PC-3 (cell line): Measurements from ENCODE around the gene AFDN.

Experiments
- EZH2 ChIP-seq: fragments of 300-600 bp; sonication (generic); IDR thresholded peaks from one replicate; pipeline ENCODE4 v1.6.1; 2017; ENCODE audit warnings: antibody characterized with exemption, mild to moderate bottlenecking, low read length; ENCODE audit not compliant: unreplicated experiment
- EZH2phosphoT487 ChIP-seq: fragments of 300-600 bp; sonication (generic); IDR thresholded peaks from 2 replicates; pipeline ENCODE4 v1.6.1; 2018; ENCODE audit warnings: mild to moderate bottlenecking, antibody characterized with exemption, low read length, borderline replicate concordance
- TF ChIP-seq, protein P1 (sequence below): fragments of 300-600 bp; sonication (generic); conservative IDR thresholded peaks from 2 replicates; pipeline ENCODE4 v1.5.1; 2017; ENCODE audit warnings: antibody characterized with exemption, low read depth, mild to moderate bottlenecking, low read length

DNA sequence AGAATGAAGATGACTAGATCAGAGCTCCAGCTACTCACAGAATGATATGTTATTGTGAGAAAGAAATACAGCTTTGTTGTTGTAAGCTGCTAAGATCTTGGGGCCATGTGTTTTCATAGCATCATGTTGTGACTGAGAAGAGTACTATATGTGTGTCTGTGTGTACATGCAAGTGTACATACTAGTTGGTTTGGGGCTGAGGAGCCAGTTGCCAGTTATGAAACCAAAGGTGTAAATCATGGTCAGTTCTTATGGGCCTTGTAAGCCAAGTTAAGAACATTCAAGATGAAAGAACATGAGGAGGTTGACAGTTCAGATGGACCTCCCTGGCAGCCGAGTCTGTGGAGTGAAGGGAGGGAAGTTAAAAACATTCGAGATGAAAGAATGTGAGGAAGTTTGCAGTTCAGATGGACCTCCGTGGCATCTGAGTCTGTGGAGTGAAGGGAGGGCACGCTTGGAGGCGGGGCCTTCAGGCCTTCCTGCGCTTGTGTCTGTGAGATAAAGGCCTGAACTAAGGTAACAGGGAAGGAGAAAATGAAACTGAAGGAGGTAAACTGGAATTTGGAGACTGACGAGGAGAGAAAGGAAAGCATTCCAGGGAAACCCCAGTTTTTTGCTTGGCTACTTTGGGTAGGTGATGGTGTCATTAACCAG, 13.9 kb downstream of the AFDN start:
- TF ChIP-seq, protein P1, sequence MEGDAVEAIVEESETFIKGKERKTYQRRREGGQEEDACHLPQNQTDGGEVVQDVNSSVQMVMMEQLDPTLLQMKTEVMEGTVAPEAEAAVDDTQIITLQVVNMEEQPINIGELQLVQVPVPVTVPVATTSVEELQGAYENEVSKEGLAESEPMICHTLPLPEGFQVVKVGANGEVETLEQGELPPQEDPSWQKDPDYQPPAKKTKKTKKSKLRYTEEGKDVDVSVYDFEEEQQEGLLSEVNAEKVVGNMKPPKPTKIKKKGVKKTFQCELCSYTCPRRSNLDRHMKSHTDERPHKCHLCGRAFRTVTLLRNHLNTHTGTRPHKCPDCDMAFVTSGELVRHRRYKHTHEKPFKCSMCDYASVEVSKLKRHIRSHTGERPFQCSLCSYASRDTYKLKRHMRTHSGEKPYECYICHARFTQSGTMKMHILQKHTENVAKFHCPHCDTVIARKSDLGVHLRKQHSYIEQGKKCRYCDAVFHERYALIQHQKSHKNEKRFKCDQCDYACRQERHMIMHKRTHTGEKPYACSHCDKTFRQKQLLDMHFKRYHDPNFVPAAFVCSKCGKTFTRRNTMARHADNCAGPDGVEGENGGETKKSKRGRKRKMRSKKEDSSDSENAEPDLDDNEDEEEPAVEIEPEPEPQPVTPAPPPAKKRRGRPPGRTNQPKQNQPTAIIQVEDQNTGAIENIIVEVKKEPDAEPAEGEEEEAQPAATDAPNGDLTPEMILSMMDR: no peak
- TF ChIP-seq EZH2 (no peak), EZH2phosphoT487 (no peak)
